ENCODE results near the gene HRH4.

Gene HRH4, protein sequence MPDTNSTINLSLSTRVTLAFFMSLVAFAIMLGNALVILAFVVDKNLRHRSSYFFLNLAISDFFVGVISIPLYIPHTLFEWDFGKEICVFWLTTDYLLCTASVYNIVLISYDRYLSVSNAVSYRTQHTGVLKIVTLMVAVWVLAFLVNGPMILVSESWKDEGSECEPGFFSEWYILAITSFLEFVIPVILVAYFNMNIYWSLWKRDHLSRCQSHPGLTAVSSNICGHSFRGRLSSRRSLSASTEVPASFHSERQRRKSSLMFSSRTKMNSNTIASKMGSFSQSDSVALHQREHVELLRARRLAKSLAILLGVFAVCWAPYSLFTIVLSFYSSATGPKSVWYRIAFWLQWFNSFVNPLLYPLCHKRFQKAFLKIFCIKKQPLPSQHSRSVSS

DNA sequence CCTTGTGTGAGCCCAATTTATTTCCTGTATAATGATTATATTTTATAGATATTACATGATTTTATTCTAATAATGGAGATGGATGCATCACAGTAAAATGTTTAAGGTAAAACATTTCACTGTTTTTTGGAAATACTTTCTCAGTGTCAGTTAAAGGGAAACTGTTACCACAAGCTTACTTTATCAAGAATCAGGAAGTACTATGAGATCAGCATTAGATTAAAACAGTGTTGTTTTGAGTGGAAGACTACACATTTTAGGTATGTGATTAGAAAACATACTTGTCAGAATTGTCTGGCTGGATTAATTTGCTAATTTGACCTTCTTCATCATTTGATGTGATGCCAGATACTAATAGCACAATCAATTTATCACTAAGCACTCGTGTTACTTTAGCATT lies at the start of gene HRH4:
Gene HRH4, plus strand, starts transcription at position 250 of the 400 bp plus-strand sequence. Its CDS starts 92 bp downstream, at position 342.
- DNase-seq (ENCODE audit: low read depth), result no peak

DNA sequence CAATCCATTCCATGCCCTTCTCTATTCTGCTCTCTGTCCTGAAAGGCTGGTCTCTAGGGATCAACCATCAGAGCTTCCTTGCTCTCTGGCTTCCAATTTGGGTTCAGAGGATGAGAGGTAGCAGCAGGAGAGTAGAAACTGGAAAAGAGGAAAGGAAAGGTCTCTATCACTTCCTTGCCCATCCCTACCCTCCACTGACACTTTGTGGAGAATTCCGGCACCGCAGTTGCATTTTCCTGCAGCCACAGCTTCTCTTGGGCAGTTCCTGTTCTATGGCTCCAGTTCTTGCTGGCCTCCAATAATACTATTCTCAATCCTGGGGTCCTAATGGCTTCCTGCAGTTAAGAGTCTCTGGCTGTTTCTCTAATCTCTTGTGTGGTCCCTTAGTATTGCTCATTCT lies 47.3 kb upstream of the HRH4 start:
- no peak for DNase-seq (ENCODE audit: low read depth)

DNA sequence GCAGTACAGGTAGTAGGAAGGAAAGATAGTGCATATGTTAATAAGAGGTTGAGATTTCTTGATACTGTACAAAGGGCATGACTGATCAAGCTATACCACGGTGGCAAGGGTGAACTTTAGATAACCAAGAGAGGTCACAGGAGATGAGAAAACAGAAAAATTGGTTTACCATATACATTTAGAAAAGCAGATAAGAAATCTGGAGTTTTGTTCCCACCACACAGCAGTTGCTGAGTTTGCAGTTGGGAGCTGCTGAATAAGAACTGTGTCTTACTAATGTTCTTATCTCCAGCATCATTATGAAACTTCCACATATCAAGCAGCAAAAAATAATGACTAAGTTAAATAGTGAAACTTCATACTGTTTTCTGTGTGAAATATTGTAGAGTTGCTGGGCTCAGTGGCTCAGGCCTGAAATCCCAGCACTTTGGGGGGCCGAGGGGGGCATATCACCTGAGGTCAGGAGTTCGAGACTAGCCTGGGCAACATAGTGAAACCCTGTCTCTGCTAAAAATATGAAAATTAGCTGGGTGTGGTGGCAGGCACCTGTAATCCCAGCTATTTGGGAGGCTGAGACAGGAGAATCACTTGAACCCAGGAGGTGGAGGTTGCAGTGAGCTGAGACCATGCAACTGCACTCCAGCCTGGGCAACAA lies 46.0 kb upstream of the HRH4 start:
- no peak for DNase-seq (ENCODE audit: low read depth)

DNA sequence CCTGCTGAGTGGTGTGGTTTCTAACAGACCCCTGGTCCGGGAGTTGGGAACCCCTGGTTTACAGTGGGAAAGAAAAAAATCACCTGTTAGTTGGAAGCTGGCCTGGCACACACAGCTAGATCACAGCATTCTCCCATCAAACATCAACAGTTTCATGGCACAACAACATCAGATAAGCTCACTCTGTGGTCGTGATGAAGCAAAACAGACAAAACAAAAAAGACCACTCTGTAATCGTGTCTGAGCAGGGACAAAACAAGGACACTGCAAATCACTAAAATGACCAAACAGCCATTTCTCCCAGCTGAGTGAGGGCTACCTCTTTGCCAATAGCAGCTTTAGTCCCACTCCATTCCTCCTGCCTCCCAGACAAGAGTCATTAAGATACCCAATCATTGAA lies 43.0 kb upstream of the HRH4 start:
- no peak for DNase-seq (ENCODE audit: low read depth)

DNA sequence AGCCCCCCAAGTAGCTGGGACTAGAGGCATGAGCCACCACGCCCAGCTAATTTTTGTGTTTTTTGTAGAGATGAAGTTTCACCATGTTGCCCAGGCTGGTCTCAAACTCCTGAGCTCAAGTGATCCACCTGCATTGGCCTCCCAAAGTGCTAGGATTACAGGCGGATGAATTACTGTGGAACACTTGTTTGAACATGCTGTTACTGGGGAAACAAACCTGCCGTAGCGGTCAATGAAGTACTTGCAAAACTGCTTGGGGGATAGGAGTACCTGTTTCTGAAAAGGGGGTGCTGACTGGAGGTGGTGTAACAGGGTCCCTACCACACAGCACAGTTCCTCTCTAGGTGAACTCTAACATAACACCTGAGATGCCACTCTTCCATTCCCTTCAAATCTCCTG lies 39.9 kb upstream of the HRH4 start:
- no peak for DNase-seq (ENCODE audit: low read depth)

DNA sequence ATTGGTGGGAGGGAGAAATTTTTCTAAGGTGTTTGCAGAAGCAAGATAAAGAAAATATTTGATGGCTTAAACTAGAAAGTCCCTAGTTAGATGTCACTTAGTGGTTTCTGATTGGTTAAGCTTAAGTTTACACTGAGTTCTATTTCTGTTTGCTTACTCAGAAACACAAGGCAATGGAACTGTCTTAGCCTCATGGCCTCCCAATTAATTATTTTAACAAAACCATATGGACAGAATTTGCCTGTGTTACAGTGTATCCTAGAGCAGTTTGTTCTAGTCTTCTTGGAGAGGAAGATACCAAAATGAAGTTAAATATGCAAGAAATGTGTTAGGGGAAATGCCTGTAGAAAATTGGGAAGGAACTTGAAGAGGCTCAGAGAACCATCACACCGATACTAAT lies 38.6 kb upstream of the HRH4 start:
- DNase-seq (ENCODE audit: low read depth), result no peak

DNA sequence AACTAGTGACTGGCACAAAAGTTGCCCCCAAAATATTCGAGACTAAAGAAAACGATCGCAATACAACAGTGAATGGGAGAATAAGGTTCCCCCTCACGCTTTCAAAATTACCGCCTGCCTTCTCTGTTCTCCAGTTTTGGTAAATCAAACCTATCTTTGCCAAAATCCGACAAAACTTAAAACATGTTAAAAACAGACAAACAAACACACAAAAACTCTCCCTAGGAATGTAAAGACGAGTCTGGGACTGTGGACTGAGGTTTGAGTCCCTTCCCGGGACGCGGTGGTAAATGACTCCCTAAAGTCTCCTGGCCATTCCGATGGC lies 34.4 kb upstream of the HRH4 start:
- DNase-seq (ENCODE audit: low read depth), result no peak

DNA sequence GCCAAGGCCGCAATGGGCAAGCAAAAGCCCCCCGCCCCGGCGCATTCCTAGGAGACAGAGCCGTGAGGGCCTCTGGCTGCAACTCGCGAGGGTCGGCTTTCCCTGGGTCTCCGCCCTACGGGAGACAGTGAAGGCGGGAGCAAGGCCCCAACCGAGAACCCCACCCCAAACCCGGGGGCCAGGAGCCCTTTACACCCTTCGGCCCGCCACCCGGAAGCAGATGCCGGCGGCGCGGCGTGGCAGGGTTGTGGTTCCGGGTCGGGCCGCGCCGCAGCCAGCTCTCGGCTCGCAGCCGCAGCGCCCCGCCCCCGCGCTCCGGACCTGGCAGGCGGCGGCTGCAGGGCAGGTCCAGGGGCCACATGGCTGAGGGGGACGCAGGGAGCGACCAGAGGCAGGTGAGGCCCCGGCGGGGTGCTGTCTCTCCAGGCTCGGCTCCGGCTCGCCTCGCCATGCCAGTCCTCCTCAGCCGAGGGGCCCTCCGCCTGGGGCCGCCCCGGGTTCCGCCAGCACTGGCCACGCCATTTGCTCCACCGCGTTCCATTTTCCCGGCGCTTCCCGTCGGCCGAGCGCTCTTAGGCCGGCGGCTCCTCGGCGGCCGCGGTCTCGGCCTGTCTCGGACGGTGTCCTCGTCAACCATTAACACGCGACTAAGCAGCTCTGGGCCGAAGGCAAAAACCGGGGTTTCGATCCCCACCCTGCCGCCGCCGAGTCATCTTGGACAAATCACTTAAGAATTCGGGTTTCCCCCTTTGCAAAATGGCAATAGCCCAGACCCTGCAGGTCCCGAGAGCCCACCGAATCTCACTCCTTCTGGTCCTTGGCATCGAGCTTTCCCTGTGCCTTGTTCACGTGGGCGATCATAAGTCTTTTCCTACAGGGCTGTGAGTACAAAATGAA lies 33.8 kb upstream of the HRH4 start, which contains the start of gene IMPACT:
Gene IMPACT, plus strand, starts transcription at position 273 of the 897 bp plus-strand sequence. Its CDS starts 87 bp downstream, at position 360.
- DNase-seq (ENCODE audit: low read depth), result peak; percentile 60

DNA sequence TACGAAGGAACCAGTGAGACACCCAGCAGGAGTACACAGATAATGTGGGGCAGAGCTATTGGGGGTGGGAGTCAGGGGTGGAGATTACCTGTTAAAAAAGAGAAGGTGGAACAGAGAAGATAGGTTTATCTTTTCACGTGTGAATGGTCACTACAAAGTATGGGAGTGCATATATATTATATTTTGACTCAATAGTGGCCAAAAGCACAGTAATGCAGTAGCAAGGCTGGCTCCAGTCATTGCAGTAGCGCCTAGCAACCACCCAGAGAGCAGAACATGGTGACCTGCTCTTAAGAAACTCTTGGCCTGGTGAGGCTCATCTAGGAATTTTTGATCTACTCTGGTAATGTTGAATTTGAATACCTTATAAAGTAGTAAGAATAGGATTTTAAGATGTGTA lies 33.0 kb upstream of the HRH4 start:
- DNase-seq (ENCODE audit: low read depth), result no peak

DNA sequence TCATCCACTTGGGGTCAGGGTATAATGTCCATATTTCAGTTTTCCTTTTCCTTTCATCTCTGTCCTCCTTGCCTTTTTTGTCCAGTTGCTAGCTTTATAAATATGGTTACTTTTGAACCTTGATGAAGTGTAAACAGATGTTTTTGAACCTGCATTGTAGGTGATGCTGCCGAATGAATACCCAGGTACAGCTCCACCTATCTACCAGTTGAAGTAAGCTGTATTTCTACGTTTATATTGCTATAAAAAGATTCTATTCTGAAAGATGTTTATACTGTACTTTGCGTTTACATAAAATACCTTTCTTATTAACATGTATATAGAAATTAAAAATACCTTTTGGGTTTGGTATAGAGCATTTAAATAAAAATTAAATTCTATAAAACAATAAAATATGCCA lies 31.7 kb upstream of the HRH4 start:
- no peak for DNase-seq (ENCODE audit: low read depth)

DNA sequence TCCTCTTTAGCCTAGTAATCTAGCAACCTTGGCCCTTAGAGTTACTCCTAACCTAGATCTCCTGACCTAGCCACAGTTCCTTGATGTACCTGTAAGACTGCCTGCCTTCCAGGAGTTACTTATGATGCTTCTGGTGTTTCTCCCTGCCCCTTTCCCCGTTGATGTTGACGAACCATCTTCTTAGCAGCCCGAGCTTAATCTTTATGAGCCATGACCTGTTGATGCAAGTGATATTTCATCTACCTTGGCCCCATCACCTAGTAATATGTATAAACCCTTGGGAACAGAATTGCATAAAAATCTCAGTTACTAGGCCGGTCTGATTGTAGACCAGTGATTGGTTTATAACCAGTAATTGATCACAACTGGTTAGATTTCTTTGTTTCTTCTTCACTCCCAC lies 31.2 kb upstream of the HRH4 start:
- DNase-seq (ENCODE audit: low read depth), result no peak

DNA sequence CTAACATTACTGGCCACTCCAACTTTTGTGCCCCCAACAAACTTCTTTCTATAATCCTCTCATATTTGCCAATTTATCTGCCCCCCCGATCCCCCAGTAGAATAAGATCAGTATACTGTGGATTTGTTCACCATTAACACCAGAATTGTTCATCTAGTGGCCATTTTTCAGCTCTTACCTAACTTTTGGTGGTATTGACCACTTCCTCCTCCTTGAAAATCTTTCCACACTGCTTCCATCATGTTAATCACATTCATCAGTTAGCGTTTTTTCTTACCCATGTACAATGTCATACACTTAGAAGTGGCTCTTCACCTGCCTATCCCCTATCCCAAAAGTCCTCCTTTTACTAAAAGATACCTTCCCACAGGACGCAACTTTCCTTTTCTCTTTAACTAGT lies 27.8 kb upstream of the HRH4 start:
- DNase-seq (ENCODE audit: low read depth), result no peak

DNA sequence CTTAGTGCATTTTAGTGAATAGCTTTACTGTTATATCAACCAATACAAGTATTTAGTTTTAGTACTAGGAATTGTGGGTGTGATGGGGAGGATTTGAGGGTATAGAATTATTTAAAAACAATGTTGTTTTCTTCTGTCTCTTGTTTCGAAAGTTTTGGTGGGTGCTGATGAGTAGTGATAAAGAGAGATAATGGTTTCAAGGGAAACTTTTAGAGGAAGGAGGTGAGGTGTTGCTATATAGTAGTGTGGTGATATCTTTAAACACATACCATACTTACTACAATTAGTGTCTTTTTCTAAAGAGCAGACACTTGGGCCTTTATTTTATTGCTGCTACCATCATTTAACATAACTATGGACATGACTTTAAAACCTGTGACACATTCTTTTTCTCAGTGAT lies 23.5 kb upstream of the HRH4 start:
- no peak for DNase-seq (ENCODE audit: low read depth)

DNA sequence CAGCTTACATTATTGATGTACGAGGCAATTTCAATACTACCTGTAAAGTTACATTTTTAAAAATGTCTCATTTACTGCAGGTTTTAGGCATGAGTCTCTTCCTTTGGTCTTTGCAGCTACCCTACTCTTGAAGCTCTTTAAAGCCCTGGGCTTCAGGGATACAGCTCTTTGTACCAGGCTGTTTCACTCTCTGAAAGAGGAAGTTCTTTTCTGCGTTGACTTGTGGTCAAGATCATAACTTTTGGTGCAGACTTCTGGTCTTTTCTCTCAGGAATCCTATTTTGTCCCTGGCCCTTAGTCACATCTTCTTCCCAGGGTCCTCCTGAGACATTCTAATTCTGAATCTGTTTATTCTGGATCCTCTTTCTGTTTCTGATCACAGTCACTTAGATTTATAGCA lies 16.6 kb upstream of the HRH4 start:
- DNase-seq (ENCODE audit: low read depth), result no peak

DNA sequence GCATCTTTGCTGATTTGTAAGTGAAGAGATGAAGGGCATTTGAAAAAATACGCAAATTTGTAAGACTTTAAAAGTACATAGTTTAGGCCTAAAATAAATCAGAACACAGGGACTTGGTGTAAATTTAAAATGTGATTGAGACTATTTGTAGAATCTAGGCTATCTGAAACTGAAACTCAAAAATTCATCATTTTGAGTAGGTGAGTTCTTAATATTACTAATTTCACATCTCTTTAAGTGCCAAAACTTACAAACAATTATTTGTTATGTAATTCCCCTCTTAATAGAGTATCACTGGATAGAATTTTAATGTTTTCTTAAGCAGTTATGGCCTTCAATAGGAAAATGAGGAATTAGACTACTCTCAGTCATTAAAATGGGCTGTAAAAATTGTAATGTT lies 14.0 kb upstream of the HRH4 start:
- no peak for DNase-seq (ENCODE audit: low read depth)

DNA sequence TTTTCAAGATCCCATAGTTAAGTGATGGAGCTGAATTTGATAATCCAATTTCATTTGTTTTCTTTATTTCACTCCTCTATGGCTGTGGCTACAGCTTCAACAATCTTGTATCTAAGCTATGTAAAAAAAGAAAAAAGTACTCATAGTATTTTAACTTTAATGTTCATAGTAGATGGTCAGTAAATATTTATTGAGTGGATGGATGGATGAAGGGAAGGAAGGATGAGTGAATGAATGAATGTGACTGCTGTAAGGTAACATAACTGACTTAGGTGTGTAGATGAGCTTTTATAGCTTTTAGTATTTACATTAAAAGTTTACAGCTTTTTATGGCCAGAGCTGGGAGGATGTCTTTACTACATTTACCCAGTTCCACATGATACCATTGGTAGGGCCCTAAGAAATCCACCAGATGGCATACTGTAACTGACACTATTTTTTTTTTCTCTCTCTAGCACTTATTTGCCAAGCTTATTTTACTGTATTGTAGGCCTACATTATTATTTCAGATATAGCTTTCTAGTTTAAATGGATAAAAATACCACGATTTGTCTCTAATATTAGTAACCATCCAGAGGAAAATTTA lies 13.4 kb upstream of the HRH4 start:
- no peak for DNase-seq (ENCODE audit: low read depth)

DNA sequence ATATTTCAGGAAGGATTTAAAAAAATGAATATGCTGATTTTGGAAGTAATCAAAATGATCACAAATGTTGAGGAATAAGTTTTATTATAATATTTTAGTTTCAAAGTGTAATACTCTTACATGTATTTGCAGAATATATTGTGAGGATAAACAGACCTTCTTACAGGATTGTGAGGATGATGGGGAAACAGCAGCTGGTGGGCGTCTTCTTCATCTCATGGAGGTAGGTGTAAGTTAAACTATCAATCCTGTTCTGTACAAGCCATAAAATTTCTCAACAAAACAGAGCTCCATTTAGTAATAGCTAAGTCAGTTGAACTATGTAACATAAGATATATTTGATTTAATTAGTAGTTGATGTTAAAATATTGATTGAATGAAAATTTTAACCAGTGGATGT lies 12.5 kb upstream of the HRH4 start:
- no peak for DNase-seq (ENCODE audit: low read depth)

DNA sequence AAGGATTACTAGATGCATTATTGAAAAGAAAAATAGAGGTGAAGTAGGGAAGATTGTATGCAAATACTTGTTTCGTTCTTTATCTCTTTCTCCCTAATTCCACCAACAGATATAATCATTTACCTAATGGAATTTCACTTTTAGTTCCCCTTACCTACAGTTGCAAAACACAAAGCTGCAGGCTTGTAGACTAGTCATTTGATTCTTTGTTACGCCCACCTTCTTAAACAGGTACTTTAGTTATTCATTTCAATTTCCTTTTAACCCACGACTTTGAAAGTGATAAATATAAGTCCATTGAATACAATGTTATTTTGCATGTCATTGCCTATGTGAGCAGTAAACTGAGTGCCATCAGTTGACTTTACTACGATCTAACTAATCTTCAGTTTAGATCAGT lies 3.9 kb upstream of the HRH4 start:
- DNase-seq (ENCODE audit: low read depth), result no peak

DNA sequence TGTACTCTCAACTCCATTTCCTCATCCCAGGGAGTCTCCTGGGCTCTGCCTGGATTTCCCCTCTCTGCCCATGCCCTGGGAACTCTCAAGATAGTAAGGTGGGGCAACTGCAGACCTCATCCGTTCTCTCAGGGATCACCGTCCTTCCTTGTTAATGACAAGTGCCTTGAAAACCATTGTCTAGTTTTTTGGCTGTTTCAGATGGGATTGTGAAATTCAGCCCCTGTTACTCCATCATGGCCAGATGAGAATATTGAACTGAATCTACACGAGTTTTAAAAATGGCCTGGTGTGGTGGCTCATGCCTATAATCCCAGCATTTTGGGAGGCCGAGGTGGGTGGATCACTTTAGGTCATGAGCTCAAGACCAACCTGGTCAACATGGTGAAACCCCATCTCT lies 665 bp upstream of the HRH4 start:
- no peak for DNase-seq (ENCODE audit: low read depth)

DNA sequence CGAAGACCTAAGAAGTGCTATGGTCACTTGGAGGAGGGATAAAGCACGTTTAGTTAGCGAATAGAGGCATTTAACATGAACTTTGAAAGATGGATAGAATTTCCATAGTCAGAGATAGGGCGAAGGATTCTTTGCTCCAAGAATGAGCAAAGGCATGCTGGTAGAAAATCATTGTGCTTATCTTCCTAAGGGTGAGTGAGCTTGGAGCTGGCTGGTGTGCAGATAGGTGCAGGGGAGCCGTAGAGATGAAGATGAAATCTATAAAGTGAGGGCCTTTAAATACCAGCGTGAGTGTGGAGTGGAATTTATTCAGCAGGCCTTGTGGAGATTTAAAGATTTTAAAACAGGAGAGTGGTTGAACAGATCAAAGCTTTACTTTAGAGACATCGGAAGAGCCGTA lies 1.6 kb downstream of the HRH4 start:
- no peak for DNase-seq (ENCODE audit: low read depth)

DNA sequence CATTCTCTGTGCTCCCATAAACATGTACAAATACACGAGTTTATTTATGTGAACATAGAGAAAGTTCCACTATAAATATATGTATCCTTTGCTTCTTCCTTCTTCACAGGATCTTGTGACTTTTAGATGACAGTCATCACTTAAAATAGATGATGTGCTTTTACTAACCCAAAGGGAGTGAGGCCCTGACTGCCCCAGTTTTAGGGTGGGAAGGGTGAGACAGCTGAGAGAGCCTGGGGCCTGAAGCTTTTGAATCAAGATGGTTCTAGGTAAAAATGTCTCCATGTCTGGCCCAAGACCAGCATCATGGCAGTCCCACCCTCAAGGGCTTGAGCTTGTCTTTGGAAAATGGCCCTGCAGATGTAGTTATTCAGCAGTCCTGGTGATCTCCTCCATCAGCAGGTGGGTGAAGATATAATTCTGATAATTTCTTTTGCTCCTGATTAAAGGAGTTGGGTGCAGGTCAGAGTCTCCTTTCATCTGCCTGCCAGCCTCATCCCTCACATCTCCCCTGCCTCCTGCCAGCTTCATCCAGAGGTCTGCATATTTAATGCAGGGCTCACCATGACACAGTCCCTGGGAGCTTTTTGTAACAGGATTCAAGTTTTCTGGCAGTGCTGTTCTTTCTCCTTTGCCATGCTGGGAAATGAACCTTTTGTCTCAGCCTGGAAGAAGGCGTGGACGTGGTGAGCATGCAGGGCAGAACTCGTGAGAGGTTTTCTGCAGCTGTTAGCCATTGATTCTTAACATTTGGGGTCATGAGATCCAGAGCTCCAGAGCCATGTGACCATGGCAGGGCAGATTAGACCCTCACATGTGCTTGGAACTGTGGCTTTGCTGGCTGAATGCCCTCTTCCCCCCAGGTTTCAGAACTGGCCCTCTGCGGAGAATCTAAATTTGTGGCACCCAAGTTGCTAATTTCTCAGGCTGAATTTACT lies 2.7 kb downstream of the HRH4 start:
- DNase-seq (ENCODE audit: low read depth), result no peak

All from stimulated activated CD8-positive, alpha-beta memory T cell treated with anti-CD3 and anti-CD28 coated beads, Interleukin-15, amount 100 ng/mL, for 24 hours (primary cell).